ENCODE results near the gene CEP170.

CEP170 gene

GRCh38 chr1:243254927-243255790, at the start of gene CEP170:
TSS of gene CEP170 (minus strand) at chr1:243255281. CDS start at chr1:243225280, 30,001 bp downstream.
- peak; percentile 94 for DNase-seq

GRCh38 chr1:243301059-243301458, 46.0 kb upstream of the CEP170 start:
- DNase-seq = no peak

DNA sequence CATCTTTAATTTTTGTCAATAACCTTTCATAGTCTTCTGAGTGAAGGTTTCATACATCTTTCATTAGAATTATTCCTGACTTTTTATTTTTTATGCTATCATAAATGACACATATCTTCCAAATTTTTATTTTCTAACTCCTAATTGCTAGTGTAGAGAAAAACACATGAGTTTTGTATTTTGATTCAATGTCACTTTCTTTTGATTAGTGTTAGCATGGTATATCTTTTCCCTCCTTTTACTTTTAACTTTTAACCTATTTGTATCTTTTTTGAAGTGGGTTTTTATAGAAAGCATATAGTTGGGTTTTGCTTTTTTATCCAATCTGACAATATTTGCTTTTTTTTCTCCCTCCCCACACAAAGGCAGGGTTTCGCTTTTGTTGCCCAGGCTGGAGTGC, 44.0 kb upstream of the CEP170 start:
- DNase-seq = no peak

GRCh38 chr1:243294723-243295121, 39.6 kb upstream of the CEP170 start:
- DNase-seq = no peak

- DNase-seq = no peak
Observed at GRCh38 chr1:243293941-243294722, 39.1 kb upstream of the CEP170 start.

DNA sequence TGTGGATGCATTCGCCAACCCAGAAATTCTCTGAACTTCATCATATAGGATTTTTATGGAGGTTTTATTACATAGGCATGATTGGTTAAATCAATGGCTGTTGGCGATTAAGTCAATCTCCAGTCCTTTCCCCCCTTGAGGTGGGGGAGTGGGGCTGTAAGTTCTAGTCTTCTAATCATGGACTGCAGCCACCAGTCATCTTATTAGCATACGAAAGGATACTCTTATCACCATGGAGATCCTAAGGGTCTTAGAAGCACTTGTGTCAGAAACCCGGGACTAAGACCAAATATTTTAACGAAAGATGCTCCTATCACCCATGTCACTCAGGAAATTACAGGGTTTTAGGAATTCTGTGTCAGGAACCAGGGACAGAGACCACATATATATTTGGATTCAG, 37.0 kb upstream of the CEP170 start:
- no peak for DNase-seq

DNA sequence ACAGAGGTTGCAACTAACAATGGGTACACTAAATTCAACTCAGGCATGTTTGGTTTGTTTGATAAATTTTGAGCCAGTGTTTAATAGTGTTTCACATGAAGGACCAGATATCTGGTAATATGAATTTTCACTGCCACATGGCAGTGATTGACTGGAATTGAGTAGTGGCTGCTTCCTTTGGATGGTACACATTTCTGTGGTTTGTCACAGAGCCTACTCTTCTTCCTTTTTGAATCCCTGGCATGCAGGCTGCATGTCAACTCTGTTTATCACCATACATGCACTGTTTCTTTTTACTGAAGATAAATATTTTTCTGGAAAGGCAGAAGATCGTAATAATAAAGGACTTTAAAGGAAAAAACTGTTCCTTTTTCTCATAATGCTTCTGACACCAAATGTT, 36.2 kb upstream of the CEP170 start:
- peak; percentile 29 for DNase-seq

- DNase-seq = no peak
Observed at GRCh38 chr1:243288062-243288461, 33.0 kb upstream of the CEP170 start.

GRCh38 chr1:243287652-243288051, 32.6 kb upstream of the CEP170 start:
- DNase-seq = peak; percentile 73

DNA sequence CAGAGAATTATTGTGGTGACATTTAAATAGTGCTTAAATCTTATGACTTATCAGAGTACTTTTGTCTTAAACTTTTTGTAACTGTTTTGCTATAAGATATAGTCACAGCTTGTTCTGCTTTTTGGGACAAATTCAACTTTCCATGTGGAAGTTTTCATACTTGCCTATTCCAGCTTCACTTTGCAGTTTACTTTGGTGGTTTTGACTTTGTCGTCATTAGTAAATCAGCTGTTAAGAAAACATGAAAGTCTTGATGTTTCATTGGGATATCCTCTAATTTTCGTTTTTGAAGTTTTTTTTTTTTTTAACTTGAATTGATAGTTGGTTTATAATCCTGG, 32.0 kb upstream of the CEP170 start:
- DNase-seq = no peak

DNA sequence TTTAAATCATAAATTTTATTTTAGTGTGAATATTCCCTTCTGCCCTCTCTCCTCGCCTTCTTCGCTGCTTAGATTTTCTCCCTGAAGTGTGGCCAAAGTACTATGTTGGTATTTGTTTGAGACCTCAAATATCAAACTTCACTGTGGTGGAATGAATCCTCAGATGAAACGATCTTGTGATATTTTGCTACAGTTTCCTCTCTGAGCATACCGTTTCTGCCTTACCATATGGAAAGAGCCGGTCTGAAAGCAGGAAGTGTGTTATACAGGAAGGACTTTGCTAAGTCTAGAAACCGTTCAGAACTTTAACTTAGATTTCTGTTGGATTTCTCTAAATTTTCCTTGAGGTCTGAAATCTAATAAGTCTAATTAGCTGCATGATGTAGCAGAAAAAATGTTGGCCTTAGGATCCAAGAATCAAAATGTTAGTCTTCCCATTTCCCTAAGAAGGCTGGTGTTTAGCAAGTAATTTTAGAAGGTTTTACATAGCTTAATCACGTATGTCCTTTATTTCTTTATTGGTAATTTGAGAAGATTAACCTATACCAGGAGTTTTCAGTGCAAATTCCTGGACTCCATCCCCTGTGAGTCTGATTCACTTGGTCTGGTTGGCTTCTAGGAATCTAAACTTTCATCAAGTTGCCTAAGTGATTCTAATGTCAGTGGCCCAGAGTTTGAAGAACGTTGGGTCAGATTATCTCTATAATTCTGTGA, 31.5 kb upstream of the CEP170 start:
- DNase-seq = peak; percentile 26

DNA sequence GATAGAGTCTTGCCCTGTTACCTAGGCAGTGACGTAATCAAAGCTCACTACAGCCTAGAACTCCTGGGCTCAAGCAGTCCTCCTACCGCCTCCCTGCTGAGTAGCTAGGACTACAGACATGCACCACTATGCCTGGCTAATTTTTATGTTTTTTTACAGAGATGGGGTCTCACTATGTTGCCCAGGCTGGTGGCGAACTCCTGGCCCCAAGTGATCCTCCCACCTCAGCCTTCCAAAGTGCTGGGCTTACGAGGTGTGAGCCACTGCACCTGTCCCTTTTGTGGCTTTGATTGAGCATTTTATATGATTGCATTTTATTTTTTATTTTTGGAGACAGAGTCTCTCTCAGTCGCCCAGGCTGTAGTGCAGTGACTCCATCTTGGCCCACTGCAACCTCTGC, 26.6 kb upstream of the CEP170 start:
- no peak for DNase-seq

DNA sequence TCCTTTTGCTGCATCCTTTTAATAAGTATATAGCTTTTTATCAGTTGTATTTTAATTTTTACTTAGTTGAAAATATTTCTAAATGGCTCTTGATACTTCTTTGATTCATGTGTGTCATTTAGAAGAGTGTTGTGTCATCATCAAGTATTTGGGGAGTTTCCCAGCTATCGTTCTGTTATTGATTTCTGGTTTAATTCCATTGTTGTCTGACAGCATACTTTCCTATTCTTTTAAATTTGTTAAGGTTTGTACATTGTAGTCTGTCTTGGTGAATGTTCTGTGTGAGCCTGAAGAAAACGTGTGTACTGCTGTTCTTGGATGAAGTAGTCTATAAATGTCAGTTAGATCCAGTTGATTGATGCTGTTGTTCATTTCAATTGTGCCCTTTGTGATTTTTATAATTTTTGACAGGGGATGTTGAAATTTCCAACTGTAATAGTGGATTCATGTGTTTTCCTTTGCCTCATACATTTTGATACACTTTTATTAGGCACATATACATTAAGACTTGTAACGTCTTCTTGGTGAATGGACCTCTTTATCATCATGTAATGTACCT, 25.6 kb upstream of the CEP170 start:
- no peak for DNase-seq

DNA sequence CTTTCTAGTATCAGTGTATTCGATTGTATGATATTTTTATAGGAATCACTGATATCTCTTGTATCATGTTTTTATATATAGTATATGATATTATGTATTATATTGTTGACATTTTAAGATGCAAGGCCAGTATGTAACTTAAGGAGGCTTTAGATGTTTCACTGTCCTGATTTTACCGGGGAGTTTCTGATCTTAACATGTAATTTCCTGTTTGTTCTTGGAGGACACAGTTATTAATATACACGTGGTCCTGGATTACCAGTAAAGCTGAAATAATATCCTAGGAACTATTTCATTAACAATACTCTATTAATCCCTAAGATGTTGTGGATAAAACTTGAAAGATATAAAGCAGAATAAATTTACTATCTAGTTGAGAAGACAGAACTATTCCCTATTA, 20.2 kb upstream of the CEP170 start:
- DNase-seq = no peak

DNA sequence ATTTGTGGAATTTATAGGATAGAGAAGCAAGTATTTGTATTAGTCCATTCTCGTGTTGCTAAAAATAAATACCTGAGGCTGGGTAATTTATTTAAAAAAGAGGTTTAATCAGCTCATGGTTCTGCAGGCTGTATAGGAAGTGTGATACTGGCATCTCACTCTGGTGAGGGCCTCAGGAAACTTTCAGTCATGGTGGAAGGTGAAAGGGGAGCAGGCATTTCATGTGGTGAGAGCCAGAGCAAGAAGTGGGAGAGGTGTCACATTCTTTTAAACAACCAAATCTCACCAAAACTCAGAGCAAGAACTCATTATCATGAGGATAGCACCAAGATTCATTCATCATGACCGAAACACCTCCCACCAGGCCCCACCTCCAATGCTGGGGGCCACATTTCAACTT, 18.9 kb upstream of the CEP170 start:
- DNase-seq = no peak

- DNase-seq = no peak
Observed at GRCh38 chr1:243273506-243273905, 18.4 kb upstream of the CEP170 start.

GRCh38 chr1:243272401-243272800, 17.3 kb upstream of the CEP170 start:
- DNase-seq = no peak

GRCh38 chr1:243271996-243272395, 16.9 kb upstream of the CEP170 start:
- DNase-seq = no peak

DNA sequence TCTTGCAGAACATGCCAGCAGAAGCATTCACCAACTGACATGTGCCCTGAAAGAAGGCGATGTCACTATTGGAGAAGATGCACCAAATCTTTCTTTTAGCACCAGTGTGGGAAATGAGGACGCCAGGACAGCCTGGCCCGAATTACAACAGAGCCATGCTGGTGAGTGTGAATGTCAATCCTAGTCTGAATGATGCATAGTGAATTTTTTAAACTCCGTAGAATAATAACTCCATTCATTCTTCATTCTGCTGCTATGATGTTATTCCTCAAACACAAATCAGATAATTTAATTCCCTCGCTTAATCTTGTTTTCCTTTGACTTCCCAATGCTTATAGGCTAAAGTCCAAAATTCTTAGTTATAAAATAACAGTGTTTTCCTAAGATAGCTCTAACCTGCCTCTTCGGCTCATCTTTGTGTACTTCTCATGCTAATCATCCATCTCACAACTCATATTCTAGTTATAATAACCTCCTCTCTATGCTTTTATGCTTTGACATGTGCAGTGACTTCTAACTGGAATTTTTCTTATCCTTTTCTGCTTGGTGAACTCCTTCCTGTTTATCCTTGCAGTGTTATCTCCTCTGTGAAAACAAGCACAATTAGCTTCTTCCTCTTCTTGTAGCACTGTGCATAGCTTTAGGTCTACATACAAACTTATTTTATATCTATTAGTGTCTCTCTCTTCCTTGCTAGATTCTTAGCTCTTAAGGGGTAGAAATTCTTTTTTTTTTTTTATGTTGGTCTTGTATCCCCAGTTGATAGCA, 15.2 kb upstream of the CEP170 start:
- no peak for DNase-seq

GRCh38 chr1:243269461-243269801, 14.3 kb upstream of the CEP170 start:
- no peak for DNase-seq

DNA sequence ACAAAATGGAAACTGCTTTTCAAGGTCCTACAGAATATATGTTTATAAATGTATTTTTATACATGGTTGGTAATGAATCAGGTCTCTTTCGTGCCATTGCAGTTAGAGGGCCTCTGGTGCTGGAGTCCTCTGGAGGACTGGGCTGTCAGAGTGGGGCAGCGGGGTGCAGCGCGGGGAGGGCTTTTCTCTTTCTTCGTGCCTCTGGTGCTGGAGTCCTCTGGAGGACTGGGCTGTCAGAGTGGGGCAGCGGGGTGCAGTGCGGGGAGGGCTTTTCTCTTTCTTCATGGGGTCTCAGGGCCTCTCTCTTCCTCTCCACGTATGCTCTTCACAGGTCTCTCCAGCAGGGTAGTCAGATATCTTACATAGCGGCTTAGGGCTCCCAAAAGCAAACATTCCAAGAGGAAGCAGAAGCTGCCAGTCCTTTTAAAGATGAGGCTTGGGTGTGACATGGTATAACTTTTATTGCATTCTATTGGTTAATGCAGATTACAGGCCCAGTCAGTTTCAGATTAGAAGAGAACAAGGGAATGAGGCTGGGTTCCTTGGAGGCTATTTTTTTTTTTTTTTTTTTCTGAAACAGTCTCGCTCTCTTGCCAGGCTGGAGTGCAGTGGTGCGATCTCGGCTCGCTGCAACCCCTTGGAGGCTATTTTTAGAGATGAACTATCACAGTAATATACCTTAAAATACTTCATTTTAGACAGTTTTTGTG, 13.8 kb upstream of the CEP170 start:
- no peak for DNase-seq

All from GDM1 (cell line).